Pancreas (tissue), 10 donors: ENCODE measurements around the gene MTR. TPM values are rescaled to one million over a fixed set of nuclear protein-coding genes. Genes with fewer than 3 reads are reported as not detected.
A peak's percentile ranks its signal among the peaks of the same experiment; 100 is the strongest.

Experiments used
- ATAC-seq, 4 donors: fragments of 200-7000 bp; cut with Tn5 transposase; one replicate each; pipeline versions ENCODE4 v1.8.0 to v1.9.1; 2020; ENCODE audit warnings: mild to moderate bottlenecking in 4 of 4, moderate library complexity in 4 of 4
- DNase-seq, 6 donors: peaks; one replicate each; pipeline ENCODE4 v3.0.0-alpha.2; 2020
- FAIRE-seq: peaks from 2 replicates; lab custom pipeline; 2012; peaks lifted over from hg19 to GRCh38; lab: Jason Lieb, UNC
- H3K27ac ChIP-seq, 4 donors: fragments of 200-600 bp; sonication (generic); 1 replicate in 3 of 4; 2 replicates in 1 of 4; pipeline versions ENCODE4 v1.5.0 to v1.8.0; 2020
- H3K27me3 ChIP-seq, 4 donors: fragments of 200-600 bp; one replicate each; pipeline ENCODE4 v1.8.0; 2021
- H3K36me3 ChIP-seq, 3 donors: fragments of 200-600 bp; sonication (generic) in 1 of 3; one replicate each; pipeline versions ENCODE4 v1.5.0 to v1.8.0; 2020 to 2021
- H3K4me1 ChIP-seq, 3 donors: fragments of 200-600 bp; one replicate each; pipeline ENCODE4 v1.8.0; 2021
- H3K4me3 ChIP-seq, 4 donors: fragments of 200-600 bp; sonication (generic) in 2 of 4; one replicate each; pipeline versions ENCODE4 v1.5.0 to v1.8.0; 2020 to 2021
- H3K9me3 ChIP-seq, 4 donors: fragments of 200-600 bp; one replicate each; pipeline ENCODE4 v1.8.0; 2021
- WGBS, 2 donors: extraction: QIAGEN DNeasy Blood & Tissue Kit; methylation state at CpG; one replicate each; pipeline ENCODE4 v1.1.7; 2013; 5-methylcytosine and 5-hydroxymethylcytosine counted together
- intact Hi-C, 3 donors: fragments of 100-400 bp; cut with DNase I; formaldehyde crosslinking; loops; one replicate each; pipeline versions ENCODE4 v1.11.1 to v1.14.2; 2022
- polyA plus RNA-seq, 2 donors: library from polyadenylated mRNA; stranded (reverse); fragments of 200-250 nt; gene quantifications; one replicate each; pipeline ENCODE4 v1.2.3, GENCODE V29; 2013
- total RNA-seq, 6 donors: library from RNA; stranded (reverse); fragmentation: NEBNext Ultra II Directional in 4 of 6; extraction: Animal tissue kit (Norgen Biotek cat#: 25700) in 4 of 6; gene quantifications; one replicate each; pipeline versions ENCODE4 v1.2.1 to v1.2.4, GENCODE V29; 2021 to 2023
- TF ChIP-seq, protein P1 (sequence below), 4 donors: fragments of 200-600 bp; sonication (generic) in 3 of 4; IDR thresholded peaks; one replicate each; pipeline versions ENCODE4 v1.5.0 to v1.8.0; 2021; ENCODE audit warnings: antibody characterized with exemption in 4 of 4
- donor health status: healthy with polysubstance abuse.
- donor health status: DM: no; HTN: no; CAD: no; lungs with moderate emphysema.
- donor health status: DM: no; HTN: no; CAD: no.
- donor health status: control.
- donor health status: control.
- donor health status: Bipolar disorder and iron deficiency.
- donor health status: DM: yes; HTN: yes; CAD: no.
- donor health status: DM: no; HTN: no; CAD: no.
- donor health status: DM: no; HTN: no; CAD: no.
- donor health status: DM: yes; HTN: yes; CAD: no.

The MTR gene
- total and polyA plus RNA-seq, 8 donors = 8.1 to 29.1 (median 24.3) TPM

DNA sequence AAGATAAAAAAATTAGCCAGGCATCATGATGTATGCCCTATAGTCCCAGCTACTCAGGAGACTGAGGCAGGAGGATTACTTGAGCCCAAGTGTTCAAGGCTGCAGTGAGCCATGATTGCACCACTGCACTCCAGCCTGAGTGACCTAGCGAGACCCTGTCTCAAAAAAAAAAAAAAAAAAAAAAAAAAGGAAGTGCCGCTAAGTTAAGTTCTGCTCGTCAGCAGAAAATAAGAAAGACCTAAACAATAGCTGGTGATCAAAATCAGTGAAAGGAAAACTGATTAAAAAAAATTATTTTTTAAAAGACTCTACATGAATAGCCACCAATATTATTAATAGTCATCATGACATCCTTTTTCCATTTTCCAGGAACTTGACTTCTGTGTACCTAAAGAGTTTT lies 44.2 kb upstream of the MTR start:
- no peaks in the 10 kb centered on the region for H3K9me3 ChIP-seq
- no peaks in the 10 kb centered on the region for H3K4me1 ChIP-seq
- TF ChIP-seq, protein P1, sequence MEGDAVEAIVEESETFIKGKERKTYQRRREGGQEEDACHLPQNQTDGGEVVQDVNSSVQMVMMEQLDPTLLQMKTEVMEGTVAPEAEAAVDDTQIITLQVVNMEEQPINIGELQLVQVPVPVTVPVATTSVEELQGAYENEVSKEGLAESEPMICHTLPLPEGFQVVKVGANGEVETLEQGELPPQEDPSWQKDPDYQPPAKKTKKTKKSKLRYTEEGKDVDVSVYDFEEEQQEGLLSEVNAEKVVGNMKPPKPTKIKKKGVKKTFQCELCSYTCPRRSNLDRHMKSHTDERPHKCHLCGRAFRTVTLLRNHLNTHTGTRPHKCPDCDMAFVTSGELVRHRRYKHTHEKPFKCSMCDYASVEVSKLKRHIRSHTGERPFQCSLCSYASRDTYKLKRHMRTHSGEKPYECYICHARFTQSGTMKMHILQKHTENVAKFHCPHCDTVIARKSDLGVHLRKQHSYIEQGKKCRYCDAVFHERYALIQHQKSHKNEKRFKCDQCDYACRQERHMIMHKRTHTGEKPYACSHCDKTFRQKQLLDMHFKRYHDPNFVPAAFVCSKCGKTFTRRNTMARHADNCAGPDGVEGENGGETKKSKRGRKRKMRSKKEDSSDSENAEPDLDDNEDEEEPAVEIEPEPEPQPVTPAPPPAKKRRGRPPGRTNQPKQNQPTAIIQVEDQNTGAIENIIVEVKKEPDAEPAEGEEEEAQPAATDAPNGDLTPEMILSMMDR (IDR thresholded peaks at IDR 0.05) = no peak
- intact Hi-C loops = no loop called here
- ATAC-seq (no peak), DNase-seq (no peak), FAIRE-seq (no peak)
- no peaks in the 10 kb centered on the region for H3K27me3 ChIP-seq
- H3K27ac ChIP-seq = no peak overlapping the region
- no peaks in the 10 kb centered on the region for H3K36me3 ChIP-seq
- 91 to 93% methylated on average over 3 of the region's 3 CpGs for WGBS, 2 donors
- no peak overlapping the region for H3K4me3 ChIP-seq

DNA sequence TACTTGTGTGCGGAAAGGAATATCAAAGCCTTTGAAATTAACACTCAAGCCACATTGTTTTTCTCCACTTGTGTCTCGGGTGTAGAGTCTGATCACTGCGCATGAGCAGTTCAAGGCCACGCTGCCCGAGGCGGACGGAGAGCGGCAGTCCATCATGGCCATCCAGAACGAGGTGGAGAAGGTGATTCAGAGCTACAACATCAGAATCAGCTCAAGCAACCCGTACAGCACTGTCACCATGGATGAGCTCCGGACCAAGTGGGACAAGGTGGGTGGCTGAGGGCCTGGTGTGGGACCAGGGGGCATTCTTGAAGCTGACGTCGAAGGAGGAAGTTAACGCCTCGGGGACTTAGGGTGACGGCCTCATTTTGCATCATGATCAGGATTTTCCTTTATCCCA lies 43.7 kb upstream of the MTR start:
- H3K27ac ChIP-seq = no peak overlapping the region
- FAIRE-seq (no peak), ATAC-seq (no peak), DNase-seq (no peak)
- H3K9me3 ChIP-seq = no peaks in the 10 kb centered on the region
- H3K36me3 ChIP-seq = no peaks in the 10 kb centered on the region
- intact Hi-C loops = no loop called here
- WGBS, 2 donors = 85 to 86% methylated on average over 16 of the region's 16 CpGs
- TF ChIP-seq, protein P1 (IDR thresholded peaks at IDR 0.05) = no peak
- H3K27me3 ChIP-seq = no peaks in the 10 kb centered on the region
- no peaks in the 10 kb centered on the region for H3K4me1 ChIP-seq
- H3K4me3 ChIP-seq = no peak overlapping the region

DNA sequence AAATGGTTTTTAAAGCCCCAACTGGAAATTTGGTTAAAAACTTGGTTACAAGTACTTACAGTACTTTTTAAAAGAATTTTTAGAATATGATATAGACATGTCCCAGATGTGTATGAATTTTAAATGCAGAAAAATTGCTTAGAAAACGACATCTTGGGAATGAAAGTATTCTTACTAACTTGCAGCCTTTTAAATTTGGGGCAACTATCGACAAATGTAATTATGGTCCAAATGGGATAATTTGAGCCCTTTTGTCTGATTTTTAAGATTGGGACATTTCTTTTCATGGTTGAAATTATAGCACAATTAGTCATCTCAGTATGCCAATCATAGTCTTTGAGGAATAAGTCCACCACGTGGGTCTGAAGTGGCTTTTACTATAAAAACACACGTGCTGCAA lies 43.2 kb upstream of the MTR start:
- no peak for DNase-seq
- Histone ChIP-seq H3K27me3 (no peaks in the 10 kb centered on the region), H3K4me3 (no peak overlapping the region), H3K4me1 (no peaks in the 10 kb centered on the region), H3K27ac (no peak overlapping the region), H3K36me3 (no peaks in the 10 kb centered on the region), H3K9me3 (no peaks in the 10 kb centered on the region)
- TF ChIP-seq, protein P1 (IDR thresholded peaks at IDR 0.05) = no peak
- WGBS, 2 donors = 72 to 75% methylated on average over 4 of the region's 4 CpGs
- ATAC-seq = no peak
- FAIRE-seq = no peak
- intact Hi-C loops = no loop called here

DNA sequence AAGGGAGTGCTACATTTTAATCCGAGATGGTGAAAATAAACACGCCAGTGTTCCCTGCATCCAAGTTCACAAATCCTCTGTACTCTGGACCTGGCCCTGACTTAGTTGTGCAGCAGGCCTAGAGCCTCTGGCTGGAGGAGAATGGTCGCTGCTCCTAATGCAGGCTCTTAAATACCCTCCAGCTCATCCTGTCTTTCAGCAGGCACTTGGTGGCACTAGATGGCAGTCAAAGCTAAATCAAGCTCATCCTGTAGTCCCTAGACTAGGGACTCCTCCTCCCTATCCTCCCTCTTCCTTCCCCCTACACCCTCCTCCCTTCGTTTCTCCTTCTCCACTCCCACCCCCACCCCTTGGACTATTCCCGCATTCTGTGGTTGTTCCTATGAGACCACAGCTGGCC lies 41.6 kb upstream of the MTR start:
- Histone ChIP-seq H3K36me3 (no peaks in the 10 kb centered on the region), H3K27me3 (no peaks in the 10 kb centered on the region), H3K4me1 (no peaks in the 10 kb centered on the region), H3K9me3 (no peaks in the 10 kb centered on the region), H3K4me3 (no peak overlapping the region), H3K27ac (no peak overlapping the region)
- ATAC-seq (peak in 3 of 4 donors; percentile 35 to 65 (median 59)), FAIRE-seq (no peak), DNase-seq (no peak)
- WGBS, 2 donors = 78 to 85% methylated on average over 5 of the region's 5 CpGs
- intact Hi-C loops = no loop called here
- TF ChIP-seq, protein P1 (IDR thresholded peaks at IDR 0.05) = no peak

DNA sequence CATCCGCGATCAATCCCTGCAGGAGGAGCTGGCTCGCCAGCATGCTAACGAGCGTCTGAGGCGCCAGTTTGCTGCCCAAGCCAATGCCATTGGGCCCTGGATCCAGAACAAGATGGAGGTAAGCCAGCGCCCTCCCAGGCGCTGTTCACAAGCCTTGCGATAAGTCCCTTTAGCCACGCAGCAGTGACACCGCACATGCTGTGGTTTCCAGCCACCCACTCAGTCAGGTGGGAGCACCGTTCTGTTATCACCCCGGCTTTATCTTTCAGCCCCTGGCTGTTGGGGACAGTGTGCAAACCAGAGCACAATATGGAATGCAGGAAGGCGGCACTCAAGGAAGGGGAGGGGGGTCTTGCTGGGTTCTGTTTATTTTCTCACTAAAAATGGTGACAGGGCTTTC lies 41.1 kb upstream of the MTR start:
- FAIRE-seq (no peak), ATAC-seq (no peak), DNase-seq (no peak)
- Histone ChIP-seq H3K4me3 (no peak overlapping the region), H3K9me3 (no peaks in the 10 kb centered on the region), H3K4me1 (no peaks in the 10 kb centered on the region), H3K27me3 (no peaks in the 10 kb centered on the region), H3K27ac (no peak overlapping the region), H3K36me3 (no peaks in the 10 kb centered on the region)
- intact Hi-C loops = no loop called here
- TF ChIP-seq, protein P1 (IDR thresholded peaks at IDR 0.05) = no peak
- WGBS, 2 donors = 84 to 89% methylated on average over 14 of the region's 14 CpGs
